GM18508 (cell line): ENCODE results near the gene PNN.
"Not testable (repeated sequence)": the region's sequence is repeated elsewhere in the genome, so short reads cannot be mapped to it uniquely, and the experiment has no call there.

Experiments used
- ATAC-seq: cut with Tn5 transposase; IDR thresholded peaks from one replicate; pipeline ENCODE4 v1.9.1; 2021; ENCODE audit warnings: moderate number of reproducible peaks; ENCODE audit not compliant: insufficient read depth, unreplicated experiment

PNN gene

DNA sequence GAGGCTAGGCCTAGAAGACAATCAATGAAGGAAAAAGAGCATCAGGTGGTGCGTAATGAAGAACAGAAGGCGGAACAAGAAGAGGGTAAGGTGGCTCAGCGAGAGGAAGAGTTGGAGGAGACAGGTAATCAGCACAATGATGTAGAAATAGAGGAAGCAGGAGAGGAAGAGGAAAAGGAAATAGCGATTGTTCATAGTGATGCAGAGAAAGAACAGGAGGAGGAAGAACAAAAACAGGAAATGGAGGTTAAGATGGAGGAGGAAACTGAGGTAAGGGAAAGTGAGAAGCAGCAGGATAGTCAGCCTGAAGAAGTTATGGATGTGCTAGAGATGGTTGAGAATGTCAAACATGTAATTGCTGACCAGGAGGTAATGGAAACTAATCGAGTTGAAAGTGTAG is 5.5 kb downstream of the PNN start:
- no peak for ATAC-seq

DNA sequence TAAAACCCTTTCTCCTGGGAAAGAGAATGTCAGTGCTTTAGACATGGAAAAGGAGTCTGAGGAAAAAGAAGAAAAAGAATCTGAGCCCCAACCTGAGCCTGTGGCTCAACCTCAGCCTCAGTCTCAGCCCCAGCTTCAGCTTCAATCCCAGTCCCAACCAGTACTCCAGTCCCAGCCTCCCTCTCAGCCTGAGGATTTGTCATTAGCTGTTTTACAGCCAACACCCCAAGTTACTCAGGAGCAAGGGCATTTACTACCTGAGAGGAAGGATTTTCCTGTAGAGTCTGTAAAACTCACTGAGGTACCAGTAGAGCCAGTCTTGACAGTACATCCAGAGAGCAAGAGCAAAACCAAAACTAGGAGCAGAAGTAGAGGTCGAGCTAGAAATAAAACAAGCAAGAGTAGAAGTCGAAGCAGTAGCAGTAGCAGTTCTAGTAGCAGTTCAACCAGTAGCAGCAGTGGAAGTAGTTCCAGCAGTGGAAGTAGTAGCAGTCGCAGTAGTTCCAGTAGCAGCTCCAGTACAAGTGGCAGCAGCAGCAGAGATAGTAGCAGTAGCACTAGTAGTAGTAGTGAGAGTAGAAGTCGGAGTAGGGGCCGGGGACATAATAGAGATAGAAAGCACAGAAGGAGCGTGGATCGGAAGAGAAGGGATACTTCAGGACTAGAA is 6.1 kb downstream of the PNN start:
- no peak for ATAC-seq

GRCh38 chr14:39181693-39182047 is 6.6 kb downstream of the PNN start:
- ATAC-seq = no peak

DNA sequence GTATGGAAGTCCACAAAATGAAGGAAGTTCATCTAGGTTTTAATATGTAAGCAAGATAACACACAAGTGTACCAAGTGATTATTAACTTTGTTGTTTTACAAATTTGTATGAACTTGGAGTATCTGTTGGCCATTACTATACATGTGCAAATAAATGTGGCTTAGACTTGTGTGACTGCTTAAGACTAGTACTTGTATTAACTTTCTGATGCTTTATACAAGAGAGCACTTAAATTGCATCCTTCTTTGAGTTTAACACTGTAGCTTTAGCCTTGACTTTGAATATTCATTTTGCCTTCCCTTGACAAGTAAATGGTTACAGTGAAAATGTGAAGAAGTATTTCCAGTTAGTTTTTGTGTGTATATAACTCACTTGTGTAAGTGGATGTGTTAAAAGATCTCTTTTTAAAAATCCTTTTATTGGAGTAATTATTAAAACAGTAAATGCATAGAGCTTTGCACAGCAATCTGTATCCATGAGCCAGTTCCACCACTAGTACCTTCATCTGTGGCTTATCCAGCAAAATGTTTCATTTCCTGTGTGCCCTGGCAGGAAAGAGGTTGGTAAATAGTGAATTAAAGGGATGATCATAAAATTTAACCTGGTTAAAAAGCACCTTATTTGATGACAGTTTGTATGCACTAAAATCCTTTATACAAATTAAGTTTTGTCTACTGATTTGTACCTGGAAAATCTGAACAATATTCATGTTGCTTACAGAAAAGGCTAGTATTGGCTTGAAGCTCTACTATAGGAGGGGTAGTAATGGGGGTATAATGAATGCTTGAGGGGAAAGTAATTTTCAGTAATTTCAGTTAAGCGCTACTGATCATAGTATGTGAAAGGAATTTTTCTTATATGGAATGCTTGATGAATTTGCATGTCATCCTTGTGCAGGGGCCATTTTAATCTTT is 8.0 kb downstream of the PNN start:
- no peak for ATAC-seq

- ATAC-seq = not testable (repeated sequence)
Observed at GRCh38 chr14:39183685-39184003, 8.6 kb downstream of the PNN start.

DNA sequence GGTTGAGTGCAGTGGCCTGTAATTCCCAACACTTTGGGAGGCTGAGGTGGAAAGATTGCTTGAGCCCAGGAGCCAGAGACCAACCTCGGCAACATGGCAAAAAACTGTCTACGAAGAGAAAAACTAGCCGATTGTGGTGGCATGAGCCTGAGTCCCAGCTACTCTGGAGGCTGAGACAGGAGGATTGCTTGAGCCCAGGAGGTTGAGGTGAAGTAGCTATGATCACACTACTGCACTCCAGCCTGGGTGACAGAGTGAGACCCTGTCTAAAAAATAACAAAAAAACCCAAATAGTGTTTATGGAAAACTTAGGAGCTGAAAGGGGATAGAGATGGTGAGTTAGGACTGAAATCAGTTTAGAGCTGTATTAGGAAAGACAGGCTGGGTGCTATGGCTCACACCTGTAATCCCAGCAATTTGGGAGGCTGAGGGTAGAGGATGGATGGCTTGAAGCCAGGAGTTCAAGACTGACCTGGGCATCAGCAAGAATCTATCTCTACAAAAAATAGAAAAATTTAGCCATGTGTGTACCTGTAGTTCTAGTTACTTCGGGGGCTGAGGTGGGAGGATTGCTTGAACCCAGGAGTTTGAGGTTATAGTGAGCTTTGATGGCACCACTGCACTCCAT is 9.7 kb downstream of the PNN start:
- no peak for ATAC-seq

- no peak for ATAC-seq
Observed at GRCh38 chr14:39185256-39186049, 10.4 kb downstream of the PNN start.

DNA sequence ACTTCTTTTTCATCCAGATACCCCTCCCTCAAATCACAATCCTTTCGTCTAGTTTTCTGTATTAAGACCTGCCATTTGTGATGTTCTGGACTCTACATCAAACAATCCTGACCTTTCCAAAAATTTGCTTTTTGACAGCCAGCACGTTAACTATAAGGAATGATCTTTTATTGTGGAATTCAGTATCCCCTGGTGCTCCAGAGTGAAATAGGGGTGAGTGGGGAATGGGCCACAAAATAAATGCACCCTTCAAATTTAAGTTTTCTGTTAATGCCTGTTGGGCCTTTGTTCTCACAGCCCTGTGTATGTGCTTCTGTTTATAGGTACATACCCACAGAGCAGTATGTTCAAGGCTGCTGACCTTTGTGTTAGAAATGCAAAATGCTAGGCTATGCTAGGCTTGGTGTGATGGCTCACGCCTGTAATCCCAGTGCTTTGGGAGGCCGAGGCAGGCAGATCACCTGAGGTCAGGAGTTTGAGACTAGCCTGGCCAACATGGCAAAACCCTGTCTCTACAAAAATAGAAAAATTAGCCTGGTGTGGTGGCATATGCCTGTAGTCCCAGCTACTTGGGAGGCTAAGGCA is 12.0 kb downstream of the PNN start:
- no peak for ATAC-seq

GRCh38 chr14:39203659-39204606 is 28.9 kb downstream of the PNN start:
- ATAC-seq = no peak

DNA sequence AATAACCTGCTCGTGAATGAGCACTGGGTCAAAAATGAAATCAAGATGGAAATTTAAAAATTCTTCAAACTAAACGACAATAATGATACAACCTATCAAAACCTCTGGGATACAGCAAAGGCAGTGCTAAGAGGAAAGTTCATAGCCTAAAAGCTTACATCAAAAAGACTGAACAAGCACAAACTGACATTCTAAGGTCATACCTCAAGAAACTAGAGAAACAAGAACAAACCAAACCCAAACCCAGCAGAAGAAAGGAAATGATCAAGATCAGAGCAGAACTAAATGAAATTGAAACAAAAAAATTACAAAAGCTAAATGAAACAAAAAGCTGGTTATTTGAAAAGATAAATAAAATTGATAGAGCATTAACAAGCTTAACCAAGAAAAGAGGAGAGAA is 32.4 kb downstream of the PNN start:
- ATAC-seq = not testable (repeated sequence)

DNA sequence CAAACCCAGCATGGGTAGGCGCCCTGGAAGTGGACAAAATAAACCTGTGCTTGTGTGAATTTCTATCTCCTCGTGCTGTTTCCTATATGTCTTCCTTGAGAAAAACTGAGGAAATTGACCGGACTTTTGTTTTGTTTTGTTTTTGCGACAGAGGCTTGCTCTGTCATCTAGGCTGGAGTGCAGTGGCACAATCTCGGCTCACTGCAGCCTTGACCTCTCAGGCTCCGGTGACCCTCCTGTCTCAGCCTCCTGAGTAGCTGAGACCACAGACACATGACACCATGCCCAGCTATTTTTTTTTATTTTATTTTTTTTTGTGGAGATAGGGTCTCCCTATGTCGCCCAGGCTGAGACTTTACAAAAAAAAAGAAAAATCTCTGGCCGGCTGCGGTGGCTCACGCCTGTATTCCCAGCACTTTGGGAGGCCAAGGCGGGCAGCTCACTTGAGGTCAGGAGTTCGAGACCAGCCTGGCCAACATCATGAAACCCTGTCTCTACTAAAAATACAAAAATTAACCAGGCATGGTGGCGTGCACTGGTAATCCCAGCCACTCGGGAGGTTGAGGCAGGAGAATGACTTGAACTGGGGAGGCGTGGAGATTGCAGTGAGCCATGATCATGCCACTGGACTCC is 36.2 kb downstream of the PNN start:
- no peak for ATAC-seq

DNA sequence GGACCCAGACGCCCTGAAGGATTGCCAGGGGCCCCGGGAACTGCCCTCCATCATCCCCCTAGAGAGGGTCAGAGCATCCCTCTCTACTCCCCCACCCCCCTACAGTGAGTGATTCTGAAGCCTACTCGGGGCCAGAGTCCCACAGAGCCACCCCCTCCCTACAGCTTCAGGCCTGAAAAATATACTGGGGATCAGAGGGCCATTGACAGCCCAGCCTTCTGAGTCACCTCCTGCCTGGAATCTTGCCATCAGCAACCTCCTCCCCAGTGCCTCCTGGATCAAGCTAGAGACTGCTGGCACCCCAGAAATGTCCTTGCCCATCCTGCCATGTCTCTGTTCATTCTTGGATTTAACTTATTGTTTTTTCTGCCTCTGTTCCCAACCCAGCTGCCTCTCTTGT is 37.0 kb downstream of the PNN start:
- ATAC-seq = no peak

GRCh38 chr14:39212693-39213092 is 37.6 kb downstream of the PNN start:
- ATAC-seq = no peak

DNA sequence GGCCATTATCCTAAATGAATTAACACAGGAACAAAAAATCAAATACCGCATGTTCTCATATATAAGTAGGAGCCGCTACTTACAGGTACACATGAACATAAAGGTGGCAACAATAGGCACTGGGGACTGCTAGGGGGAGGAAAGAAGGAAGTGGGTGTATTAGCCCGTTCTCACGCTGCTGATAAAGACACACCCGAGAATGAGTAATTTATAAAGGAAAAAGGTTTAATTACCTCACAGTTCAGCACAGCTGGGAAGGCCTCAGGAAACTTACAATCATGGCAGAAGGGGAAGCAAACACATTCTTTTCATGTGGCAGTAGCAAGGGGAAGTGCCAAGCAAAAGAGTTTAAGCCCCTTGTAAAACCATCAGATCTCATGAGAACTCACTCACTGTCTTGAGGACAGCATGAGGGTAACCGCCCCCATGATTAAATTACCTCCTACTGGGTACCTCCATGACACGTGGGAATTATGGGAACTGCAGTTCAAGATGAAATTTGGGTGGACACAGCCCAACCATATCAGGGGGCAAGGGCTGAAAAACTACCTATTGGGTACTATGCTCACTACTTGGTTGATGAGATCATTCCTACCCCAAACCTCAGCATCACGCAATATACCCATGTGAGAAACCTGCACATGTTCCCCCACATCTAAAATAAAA is 42.3 kb downstream of the PNN start:
- no peak for ATAC-seq

DNA sequence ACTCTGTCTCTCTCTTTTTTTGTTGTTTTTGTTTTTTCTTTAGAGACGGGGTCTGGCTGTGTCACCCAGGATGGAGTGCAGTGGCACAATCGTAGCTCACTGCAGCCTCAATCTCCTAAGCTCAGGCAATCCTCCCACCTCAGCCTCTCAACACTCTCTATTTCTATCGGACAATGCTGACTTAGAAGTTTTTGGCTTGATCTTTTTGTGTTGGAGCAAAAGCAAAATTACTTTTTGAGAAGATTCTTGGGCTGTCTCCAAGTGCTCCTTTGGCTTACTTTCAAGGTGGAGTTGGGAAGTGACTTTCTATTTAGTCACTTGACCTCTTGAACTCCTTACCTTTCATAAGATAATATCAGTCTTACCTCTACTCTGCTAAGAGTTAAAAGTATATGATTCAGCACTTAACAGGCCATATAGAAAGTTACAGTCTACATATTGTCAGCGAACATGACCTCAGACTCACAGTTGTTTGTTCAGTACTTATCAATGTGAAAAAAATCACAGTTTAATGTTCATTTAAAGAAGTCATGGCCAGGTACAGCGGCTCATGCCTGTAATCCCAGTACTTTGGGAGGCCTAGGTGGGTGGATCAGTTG is 43.2 kb downstream of the PNN start:
- no peak for ATAC-seq

DNA sequence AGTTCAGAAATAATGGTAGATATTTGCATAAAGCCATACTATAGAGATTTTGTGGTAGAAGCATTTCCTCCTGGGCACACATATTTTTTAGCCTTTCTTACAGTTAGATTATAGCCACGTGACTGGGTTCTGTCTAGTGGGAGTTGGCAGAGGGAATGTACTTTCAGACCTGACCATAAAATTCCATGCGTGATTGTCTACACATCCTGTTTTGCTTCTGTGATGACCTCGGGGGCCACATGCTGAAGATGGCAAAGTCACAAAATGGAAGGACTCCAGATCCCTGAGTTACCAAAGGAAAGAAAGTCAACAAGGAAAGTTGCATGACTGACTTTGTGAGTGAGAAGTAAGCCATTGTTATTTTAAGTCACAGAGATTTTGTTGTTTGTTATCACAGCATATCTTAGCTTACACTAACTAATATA is 44.0 kb downstream of the PNN start:
- ATAC-seq = no peak

GRCh38 chr14:39220473-39220872 is 45.4 kb downstream of the PNN start:
- ATAC-seq = not testable (repeated sequence)

GRCh38 chr14:39228044-39228443 is 53.0 kb downstream of the PNN start:
- no peak for ATAC-seq
